Measurements from ENCODE around the gene ERCC6L.

DNA sequence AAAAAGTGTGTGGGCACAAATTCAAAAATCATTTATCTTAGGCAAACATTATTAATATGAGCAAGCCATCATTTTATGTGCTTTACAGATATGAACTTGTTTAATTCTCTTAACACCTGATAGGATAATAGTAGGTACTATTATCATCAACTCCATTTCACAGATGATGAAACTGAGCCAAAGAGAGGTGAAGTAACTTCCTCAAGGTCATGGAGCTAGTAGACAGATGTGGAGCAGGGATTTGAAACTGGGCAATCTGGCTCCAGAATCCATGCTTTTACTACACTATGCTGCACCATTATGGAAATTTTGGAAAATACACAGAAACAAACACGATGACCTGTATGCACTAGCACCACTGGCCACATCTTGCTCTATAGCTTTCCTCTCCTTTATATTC, 58.3 kb downstream of the ERCC6L start:
- TF ChIP-seq POLR2A (IDR thresholded peaks at IDR 0.05): no peak
- TF ChIP-seq, protein P1, sequence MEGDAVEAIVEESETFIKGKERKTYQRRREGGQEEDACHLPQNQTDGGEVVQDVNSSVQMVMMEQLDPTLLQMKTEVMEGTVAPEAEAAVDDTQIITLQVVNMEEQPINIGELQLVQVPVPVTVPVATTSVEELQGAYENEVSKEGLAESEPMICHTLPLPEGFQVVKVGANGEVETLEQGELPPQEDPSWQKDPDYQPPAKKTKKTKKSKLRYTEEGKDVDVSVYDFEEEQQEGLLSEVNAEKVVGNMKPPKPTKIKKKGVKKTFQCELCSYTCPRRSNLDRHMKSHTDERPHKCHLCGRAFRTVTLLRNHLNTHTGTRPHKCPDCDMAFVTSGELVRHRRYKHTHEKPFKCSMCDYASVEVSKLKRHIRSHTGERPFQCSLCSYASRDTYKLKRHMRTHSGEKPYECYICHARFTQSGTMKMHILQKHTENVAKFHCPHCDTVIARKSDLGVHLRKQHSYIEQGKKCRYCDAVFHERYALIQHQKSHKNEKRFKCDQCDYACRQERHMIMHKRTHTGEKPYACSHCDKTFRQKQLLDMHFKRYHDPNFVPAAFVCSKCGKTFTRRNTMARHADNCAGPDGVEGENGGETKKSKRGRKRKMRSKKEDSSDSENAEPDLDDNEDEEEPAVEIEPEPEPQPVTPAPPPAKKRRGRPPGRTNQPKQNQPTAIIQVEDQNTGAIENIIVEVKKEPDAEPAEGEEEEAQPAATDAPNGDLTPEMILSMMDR (IDR thresholded peaks at IDR 0.05): no peak
- TF ChIP-seq EP300 (IDR thresholded peaks at IDR 0.05): no peak

Data from ovary (tissue), 3 donors.